OCI-LY3 (cell line): ENCODE measurements around the gene NBR1.

Experiments used
- CTCF ChIP-seq: fragments of 200-600, 300-600 bp; sonication (generic); IDR thresholded peaks from 2 replicates; pipeline ENCODE4 v1.5.1; 2014; ENCODE audit warnings: antibody characterized with exemption, low read length, low read depth
- EZH2phosphoT487 ChIP-seq: fragments of 200-600 bp; shearing (Covaris generic); IDR thresholded peaks from 2 replicates; pipeline ENCODE4 v1.6.1; 2018; ENCODE audit warnings: antibody characterized with exemption, mixed run types, low read depth

- no peak for TF ChIP-seq EZH2phosphoT487
- TF ChIP-seq CTCF: no peak
These were observed 45.4 kb downstream of the NBR1 start for GRCh38 chr17:43216369-43216761.
